Right hindlimb (tissue), 1 donor: Measurements from ENCODE around the gene CFAP20.
A peak's percentile ranks its signal among the peaks of the same experiment; 100 is the strongest.
"Not testable (repeated sequence)": the region's sequence is repeated elsewhere in the genome, so short reads cannot be mapped to it uniquely, and the experiment has no call there.

ENCODE experiments used
- DNase-seq: peaks from one replicate; pipeline ENCODE4 v3.0.0-alpha.2; 2018

The CFAP20 gene

DNA sequence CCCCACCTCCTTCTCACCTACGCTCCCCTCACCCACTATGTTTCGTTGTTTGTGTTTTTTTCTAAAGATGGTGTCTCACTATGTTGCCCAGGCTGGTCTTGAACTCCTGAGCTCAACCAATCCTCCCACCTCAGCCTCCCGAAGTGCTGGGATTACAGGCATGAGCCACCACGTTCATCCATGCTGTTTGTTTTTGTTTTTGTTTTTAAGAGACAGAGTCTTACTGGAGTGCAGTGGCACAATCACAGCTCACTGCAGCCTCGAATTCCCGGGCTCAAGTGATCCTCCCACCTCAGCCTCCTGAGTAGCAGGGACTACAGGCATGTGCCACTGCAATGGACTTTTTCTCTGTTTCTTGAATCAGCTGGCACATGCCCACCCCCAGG is 33.6 kb downstream of the CFAP20 start:
- DNase-seq = not testable (repeated sequence)

DNA sequence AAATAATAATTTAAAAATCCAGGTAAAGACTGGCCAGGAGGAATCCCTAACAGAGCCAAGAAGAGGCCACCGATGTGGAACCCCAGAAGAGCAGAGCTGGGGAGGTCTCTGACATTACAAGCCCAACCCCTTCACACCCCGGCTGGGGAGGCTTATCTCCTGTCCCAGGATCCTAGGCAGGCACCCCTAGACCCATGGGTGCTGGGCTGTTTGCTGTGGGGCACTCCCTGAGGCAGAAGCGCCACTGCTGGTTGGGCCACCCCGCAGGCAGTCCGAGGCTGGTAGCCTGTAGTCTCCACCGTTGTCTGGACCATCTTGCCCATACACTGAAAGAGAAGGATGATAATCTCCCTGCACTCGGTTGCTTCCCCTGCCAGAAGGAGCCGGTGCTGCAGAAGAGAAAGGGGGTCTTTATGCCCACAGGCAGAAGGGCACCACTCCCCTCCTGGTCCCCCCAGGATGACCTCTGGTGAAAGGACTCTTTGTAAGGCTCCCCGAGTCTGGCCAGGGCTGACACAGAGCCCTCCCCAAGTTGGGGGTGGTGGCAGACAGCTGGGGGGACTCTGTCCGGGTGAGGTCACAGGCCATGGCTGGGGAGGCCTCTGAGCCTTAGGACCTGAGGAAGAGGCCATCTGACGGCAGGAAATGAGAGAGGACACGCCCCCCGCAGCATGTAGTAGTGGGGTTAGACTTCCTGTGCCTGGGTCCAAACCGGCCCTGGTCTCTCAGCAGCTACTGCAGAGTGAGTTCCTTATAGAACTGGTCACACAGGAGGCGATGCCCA is 34.2 kb downstream of the CFAP20 start:
- no peak for DNase-seq

DNA sequence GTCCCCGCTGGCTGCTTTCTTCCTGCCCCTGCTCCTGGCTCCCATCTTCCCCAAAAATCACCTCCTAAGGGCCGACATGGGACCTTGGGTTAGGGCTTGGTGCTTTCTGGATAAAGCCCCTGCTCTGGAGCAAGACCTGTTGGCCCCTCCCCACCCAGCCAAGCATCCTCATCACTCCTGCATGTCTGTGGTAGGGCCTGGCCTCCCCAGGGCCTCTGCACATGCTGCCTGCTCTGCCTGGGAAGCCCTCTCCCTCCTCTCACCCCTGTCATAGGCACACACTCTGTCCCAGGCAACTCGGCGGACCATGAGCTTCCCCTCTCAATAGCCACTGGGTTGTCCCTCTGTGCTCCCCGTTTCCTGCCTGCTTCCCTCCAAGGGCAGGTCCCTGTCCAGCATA is 35.2 kb downstream of the CFAP20 start:
- DNase-seq = no peak

DNA sequence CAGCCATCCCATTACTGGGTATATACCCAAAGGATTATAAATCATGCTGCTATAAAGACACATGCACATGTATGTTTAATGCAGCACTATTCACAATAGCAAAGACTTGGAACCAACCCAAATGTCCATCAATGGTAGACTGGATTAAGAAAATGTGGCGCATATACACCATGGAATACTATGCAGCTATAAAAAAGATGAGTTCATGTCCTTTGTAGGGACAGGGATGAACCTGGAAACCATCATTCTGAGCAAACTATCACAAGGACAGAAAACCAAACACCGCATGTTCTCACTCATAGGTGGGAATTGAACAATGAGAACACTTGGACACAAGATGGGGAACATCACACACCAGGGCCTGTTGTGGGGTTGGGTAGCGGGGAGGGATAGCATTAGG is 38.8 kb downstream of the CFAP20 start:
- DNase-seq = not testable (repeated sequence)

DNA sequence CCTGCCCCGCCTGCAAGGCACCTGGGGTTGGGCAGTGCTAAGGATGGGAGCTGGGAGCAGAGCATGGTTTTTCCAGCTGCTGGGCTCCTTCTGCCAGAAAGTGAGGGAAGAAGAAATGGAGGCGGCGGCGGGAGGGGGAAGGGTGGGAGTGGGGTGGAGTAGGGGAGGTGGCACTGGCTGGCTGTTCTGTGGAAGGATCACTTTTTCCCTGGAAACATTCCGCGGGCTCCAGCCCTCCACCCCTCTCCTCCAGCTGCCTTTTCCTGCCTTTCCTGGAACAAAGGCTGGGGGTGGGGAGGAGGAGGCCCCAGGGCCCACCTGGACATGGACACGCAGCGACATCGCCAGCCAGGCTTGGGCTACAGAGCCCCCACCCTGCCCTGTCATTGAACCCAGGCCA is 41.1 kb downstream of the CFAP20 start:
- peak; percentile 80 for DNase-seq

DNA sequence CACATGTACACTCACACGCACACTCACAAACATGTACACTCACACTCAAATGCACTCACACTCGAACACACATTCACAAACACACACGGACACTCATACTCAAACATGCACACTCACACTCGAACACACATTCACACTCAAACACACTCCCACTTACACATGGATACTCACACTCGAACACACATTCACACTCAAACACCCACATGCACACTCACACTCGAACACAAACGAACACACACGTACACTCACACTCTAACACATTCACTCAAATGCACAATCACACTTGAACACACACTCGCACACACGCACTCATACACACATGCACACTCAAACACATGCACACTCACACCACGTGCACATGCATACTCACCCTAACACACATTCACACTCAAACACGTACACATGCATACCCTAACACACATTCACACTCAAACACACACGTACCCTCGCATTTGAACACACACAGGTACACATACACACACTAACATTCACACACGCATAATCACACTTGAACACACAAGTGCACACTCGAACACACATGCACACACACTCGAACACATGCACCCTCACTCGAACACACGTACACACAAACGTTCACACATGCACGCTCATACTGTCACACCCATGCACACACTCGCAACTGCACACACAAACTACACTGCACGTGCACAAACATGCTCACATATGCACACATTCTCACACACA is 41.8 kb downstream of the CFAP20 start:
- no peak for DNase-seq

DNA sequence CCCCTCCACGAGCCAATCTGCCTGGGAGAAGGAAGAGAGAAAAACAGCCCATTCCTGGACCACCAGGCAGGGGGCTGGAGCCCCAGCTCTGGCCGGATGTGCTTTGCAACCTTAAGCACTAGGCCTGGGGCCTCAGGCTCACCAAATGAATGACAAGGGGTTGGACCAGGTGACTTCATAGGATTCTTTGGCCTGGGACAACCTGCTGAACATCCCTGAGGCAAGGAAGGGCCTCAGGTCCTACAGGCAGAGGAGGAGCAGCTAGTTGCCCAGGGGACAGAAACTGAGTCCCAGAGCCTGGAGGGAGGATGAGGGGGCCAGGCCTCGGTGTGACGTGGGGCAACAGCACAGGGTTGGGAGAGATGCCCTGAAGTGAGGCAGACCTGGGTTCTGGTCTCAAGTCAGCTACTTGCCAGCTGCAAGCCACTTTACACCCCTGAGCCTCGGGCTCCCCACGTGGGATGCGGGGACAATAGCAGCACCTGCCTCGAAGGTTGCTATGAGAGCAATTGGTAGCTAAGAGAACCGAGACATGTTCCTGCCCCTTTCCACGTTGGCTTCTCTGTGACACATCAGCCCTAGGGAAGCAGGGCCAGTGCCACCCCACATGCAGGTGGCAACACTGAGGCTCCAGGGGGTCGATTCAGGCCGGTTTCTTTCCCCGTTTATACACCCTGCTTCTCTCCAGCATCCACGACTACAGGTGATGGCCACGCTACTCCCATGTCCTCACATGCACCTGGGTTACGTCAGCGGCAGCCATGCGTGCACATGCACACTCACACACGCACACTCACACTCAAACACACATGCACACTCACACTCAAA is 42.6 kb downstream of the CFAP20 start:
- no peak for DNase-seq

DNA sequence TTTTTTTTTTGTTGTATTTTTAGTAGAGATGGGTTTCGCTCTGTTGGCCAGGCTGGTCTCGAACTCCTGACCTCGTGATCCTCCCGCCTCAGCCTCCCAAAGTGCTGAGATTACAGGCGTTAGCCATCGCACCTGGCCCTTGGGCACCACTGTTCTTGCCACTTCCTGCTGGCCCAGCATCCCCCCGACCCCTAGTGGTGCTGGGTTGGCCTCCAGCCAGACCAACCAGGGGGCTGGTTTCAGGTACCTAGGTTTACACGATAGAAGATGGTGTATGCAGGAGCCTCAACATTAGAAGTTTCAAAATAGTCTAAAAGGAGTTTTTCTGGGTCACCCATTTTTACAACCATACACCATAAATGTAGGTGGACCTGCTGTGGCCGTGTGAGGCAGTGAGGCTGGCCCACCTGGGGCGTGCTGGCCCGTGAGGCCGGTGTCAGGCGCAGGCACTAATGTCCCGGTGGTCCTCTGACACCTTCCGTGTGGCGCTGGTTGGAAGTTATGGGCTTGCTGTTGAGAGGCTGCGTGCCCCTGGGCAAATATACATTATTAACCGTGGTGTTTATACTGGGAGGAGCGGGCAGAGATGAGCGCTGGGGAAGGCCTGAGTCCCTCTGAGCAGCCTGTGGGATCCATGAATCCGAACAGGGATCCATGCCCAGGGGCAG is 43.5 kb downstream of the CFAP20 start:
- no peak for DNase-seq

DNA sequence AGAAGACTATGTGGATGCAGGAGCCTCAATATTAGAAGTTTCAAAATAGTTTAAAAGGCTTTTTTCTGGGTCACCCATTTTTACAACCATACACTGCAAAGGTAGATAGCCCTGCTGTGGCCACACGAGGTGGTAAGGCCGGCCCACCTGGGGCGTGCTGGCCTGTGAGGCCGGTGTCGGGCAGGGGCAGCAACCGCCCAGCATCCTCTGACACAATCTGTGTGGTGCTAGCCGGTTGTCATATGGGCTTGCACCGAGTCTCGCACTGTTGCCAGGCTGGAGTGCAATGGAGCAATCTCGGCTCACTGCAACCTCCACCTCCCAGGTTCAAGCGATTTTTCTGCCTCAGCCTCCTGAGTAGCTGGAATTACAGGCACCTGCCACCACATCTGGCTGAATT is 44.0 kb downstream of the CFAP20 start:
- no peak for DNase-seq

DNA sequence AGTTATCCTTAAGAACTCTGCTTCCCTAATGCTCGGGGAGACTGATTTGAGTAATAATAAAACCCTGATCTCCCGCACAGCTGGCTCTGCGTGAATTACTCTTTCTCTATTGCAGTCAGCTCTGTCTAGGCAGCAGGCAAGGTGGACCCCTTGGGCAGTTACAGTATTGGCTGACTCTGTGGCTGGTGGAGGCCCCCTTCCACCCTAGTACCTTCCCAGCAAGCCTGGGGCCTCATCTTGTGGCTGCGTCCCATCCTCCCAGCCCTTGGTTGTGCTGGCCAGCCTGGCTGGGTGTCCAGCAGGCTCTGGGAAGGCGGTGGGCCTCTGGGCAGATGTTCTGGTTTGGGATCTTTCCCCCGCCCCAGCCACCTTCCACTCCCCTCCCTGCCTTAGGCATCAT is 44.5 kb downstream of the CFAP20 start:
- DNase-seq = no peak

DNA sequence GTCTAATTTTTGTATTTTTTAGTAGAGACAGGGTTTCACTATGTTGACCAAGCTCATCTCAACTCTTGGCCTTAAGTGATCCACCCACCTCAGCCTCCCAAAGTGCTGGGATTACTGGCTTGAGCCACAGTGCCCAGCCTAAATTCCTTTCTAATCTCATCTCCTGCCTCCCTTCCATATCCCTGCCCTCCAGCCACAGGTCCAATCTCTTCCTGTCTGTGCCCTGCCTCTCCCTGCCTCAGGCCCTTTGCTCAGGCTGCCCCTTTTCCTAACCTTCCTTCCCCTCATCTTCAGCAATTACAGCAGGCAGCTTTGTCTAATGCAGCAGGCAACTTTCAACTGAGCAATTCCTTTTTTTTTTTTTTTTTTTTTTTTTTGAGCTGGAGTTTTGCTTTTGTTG is 46.8 kb downstream of the CFAP20 start:
- DNase-seq = no peak

DNA sequence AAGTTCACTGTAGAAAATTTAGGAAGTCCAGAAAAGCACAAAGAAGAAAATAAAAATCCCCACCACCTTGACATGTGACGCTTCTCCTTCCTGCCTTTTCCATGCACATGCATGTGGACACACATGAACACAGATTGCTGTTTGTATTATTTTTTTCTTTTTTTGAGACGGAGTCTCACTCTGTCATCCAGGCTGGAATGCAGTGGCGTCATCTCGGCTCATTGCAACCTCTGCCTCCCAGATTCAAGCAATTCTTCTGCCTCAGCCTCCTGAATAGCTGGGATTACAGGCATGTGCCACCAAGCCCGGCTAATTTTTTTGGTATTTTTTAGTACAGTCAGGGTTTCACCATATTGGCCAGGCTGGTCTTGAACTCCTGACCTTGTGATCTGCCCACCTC is 48.5 kb downstream of the CFAP20 start:
- not testable (repeated sequence) for DNase-seq

DNA sequence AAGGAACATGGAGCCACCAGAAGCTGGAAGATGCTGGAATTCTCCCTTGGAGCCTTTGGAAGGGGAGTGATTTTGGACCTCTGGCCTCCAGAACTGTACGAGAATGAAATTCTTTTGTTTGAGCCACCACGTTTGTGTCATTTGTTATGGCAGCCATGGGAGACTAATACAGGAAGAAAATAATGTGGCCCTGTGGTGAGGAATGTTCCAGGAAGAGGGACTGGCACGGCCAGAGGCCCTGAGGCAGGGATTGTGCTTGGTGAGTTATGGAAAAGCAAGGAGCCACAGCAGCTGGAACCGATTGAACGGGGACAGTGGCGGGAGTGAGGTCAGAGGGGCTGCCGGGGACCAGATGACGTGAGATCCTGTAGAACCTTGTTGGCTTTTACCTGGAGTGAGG is 51.4 kb downstream of the CFAP20 start:
- no peak for DNase-seq

DNA sequence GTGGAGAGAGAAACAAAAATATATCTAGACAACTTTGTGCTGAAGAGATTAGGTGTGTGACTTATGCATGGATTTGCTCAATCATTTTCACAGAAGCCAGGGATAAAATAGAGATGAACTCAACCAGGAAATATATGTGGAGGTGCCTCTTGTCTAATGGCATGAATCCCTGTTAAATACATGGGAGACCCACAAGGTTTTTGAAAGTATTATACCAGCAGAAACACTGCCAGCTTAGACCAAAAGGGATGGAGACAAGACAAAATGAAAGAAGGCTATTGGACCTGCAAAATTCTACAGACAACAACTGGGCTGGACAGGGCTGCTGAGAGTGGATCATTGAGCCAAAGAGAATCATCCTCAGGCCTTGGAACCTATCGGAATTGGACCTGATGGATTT is 52.7 kb downstream of the CFAP20 start:
- DNase-seq = no peak

DNA sequence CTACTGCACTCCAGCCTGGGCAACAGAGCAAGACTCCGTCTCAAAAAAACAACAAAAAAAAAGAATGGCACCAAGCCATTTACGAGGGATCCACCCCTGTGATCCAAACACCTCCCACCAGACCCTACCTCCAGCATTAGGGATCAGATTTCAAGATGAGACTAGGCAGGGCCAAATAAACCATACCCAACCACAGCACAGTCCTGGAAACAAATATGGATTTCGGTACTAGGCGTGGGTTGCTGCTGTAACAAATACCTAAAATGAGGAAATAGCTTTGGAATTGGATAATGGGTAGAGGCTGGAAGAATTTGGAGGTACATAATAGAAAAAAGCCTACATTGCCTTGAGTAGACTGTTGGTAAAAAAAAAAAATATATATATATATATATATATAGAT is 54.5 kb downstream of the CFAP20 start:
- DNase-seq = no peak

DNA sequence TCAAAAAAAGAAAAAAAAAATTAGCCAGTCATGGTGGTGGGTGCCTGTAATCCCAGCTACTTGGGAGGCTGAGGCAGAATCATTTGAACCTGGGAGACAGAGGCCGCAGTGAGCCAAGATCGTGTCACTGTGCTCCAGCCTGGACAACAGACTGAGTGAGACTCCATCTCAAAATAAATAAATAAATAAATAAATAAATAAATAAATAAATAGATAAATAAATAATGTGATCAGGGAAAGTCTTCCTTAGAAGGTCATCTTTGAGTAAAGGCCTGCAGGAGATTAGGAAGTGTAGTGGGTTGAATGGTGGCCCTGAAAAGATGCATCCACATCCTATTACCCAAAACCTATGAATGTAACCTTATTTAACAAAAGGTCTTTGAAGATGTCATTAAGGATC is 56.1 kb downstream of the CFAP20 start:
- DNase-seq = not testable (repeated sequence)

DNA sequence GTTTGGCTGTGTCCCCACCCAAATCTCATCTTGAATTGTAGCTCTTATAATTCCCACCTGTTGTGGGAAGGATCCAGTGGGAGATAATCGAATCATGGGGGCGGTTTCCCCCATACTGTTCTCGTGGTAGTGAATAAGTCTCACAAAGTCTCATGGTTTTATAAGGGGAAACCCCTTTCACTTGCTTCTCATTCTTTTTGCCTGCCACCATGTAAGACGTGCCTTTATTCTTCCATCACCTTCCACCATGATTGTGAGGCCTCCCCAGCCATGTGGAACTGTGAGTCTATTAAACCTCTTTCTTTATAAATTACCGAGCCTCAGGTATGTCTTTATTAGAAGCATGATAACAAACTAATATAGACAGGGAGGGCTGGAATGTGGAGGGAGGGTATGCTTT is 57.0 kb downstream of the CFAP20 start:
- DNase-seq = not testable (repeated sequence)

DNA sequence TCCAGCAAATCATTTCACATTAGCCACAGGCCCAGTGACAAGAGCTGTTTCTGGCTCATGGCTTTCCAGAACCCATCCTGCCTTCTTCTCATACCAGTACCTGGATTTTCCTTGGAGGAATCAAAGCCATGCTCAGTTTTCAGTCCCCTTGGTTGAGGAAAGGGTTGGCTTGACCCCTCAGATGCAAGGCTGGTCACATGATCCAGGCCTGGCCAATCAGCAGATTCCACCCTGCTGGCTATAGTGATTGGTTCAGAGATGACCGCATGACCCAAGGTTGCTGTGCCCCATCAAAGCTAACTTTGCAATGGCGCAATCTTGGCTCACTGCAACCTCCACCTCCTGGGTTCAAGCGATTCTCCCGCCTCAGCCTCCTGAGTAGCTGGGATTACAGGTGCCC is 58.6 kb downstream of the CFAP20 start:
- DNase-seq = no peak
